Naive thymus-derived CD4-positive, alpha-beta T cell (primary cell): ENCODE results near the gene NDUFS4. TPM values are rescaled to one million over a fixed set of nuclear protein-coding genes. Genes with fewer than 3 reads are reported as not detected.

ENCODE experiments used
- ATAC-seq: fragments of 150-1000 bp; cut with Tn5 transposase; 2 replicates; pipeline ENCODE4 v1.10.0; 2021; ENCODE audit warnings: mild to moderate bottlenecking, moderate library complexity
- CTCF ChIA-PET: fragments of 350-600 bp; sonication (Branson Sonifier 250); formaldehyde crosslinking; loops from one replicate; lab custom pipeline; 2021; ENCODE audit warnings: antibody characterized with exemption; lab: Charles Lee
- POLR2A ChIA-PET: fragments of 350-600 bp; sonication (Branson Sonifier 250); formaldehyde crosslinking; loops from one replicate; lab custom pipeline; 2021; ENCODE audit warnings: antibody characterized with exemption, inconsistent platforms; lab: Charles Lee
- DNase-seq, 9 donors: peaks; one replicate each; pipeline versions ENCODE4 v3.0.0 to v3.0.0-alpha.2; 2020 to 2022; ENCODE audit warnings: mixed read lengths in 1 of 9
- H3K27ac ChIP-seq: one replicate; pipeline ENCODE4 v1.7.0; 2013; ENCODE audit warnings: mild to moderate bottlenecking, low read depth, low read length, moderate library complexity
- H3K27me3 ChIP-seq, 2 donors: one replicate each; pipeline ENCODE4 v1.7.0; 2013; ENCODE audit warnings: low read length in 2 of 2, mild to moderate bottlenecking in 2 of 2, moderate library complexity in 2 of 2; ENCODE audit not compliant: control insufficient read depth in 2 of 2, insufficient read depth in 2 of 2
- H3K36me3 ChIP-seq, 3 experiments: 1 replicate in 2 of 3; 2 replicates in 1 of 3; pipeline ENCODE4 v1.7.0; 2013; ENCODE audit warnings: low read length in 3 of 3, mild to moderate bottlenecking in 3 of 3, moderate library complexity in 1 of 3; ENCODE audit not compliant: insufficient read depth in 3 of 3, control insufficient read depth in 2 of 3
- H3K4me1 ChIP-seq, 2 donors: one replicate each; pipeline ENCODE4 v1.7.0; 2013; ENCODE audit warnings: low read length in 2 of 2, mild to moderate bottlenecking in 2 of 2, moderate library complexity in 1 of 2; ENCODE audit not compliant: control insufficient read depth in 2 of 2, insufficient read depth in 2 of 2
- H3K4me3 ChIP-seq: 2 replicates; pipeline ENCODE4 v1.7.0; 2013; ENCODE audit warnings: mild to moderate bottlenecking, low read length
- H3K9me3 ChIP-seq, 3 experiments: 1 replicate in 2 of 3; 2 replicates in 1 of 3; pipeline ENCODE4 v1.7.0; 2013; ENCODE audit warnings: low read length in 3 of 3; ENCODE audit not compliant: control insufficient read depth in 2 of 3
- H3K27ac Mint-ChIP-seq, 9 donors: one replicate each; pipeline ENCODE4 v1.8.0; 2020 to 2022; ENCODE audit warnings: mixed read lengths in 9 of 9, mild to moderate bottlenecking in 8 of 9, moderate library complexity in 5 of 9, inconsistent platforms in 2 of 9
- H3K27me3 Mint-ChIP-seq, 5 donors: one replicate each; pipeline ENCODE4 v1.8.0; 2021 to 2022; ENCODE audit warnings: mixed read lengths in 5 of 5, mild to moderate bottlenecking in 1 of 5
- H3K36me3 Mint-ChIP-seq, 5 donors: one replicate each; pipeline ENCODE4 v1.8.0; 2020 to 2022; ENCODE audit warnings: mixed read lengths in 5 of 5, mild to moderate bottlenecking in 3 of 5, inconsistent platforms in 1 of 5
- H3K4me1 Mint-ChIP-seq, 7 donors: one replicate each; pipeline ENCODE4 v1.8.0; 2020 to 2022; ENCODE audit warnings: mixed read lengths in 7 of 7, mild to moderate bottlenecking in 3 of 7, inconsistent platforms in 1 of 7
- H3K4me3 Mint-ChIP-seq, 10 donors: one replicate each; pipeline ENCODE4 v1.8.0; 2020 to 2022; ENCODE audit warnings: mild to moderate bottlenecking in 10 of 10, mixed read lengths in 10 of 10, moderate library complexity in 6 of 10, inconsistent platforms in 2 of 10
- H3K9me3 Mint-ChIP-seq, 11 donors: one replicate each; pipeline ENCODE4 v1.8.0; 2020 to 2022; ENCODE audit warnings: mixed read lengths in 11 of 11, mild to moderate bottlenecking in 4 of 11, inconsistent platforms in 1 of 11, moderate library complexity in 1 of 11
- intact Hi-C, 2 donors: fragments of 100-400 bp; cut with micrococcal nuclease; formaldehyde crosslinking; loops; one replicate each; pipeline ENCODE4 v1.15.1; 2023
- polyA plus RNA-seq, 2 donors: library from polyadenylated mRNA; unstranded; fragments of 300-500 nt; fragmentation: Illumina TruSeq; gene quantifications; one replicate each; pipeline ENCODE4 v1.2.3, GENCODE V29; 2021
- total RNA-seq, 6 experiments: library from RNA in 5 of 6; stranded (reverse) in 5 of 6; gene quantifications; 1 replicate in 5 of 6; 2 replicates in 1 of 6; pipeline ENCODE4 v1.2.3 and lab custom pipeline; 2021 to 2026

Gene NDUFS4
- total and polyA plus RNA-seq, 7 experiments from 2014 or later: 23.4 to 117 (median 38.5) TPM

GRCh38 chr5:53712327-53712726 is 151.9 kb downstream of the NDUFS4 start:
- H3K4me3 Mint-ChIP-seq: no peak overlapping the region

GRCh38 chr5:53713978-53714666 is 153.7 kb downstream of the NDUFS4 start:
- Mint-ChIP-seq H3K4me1 (peaks cover 0 to 2% (median 0%) of the 10 kb centered on the region in 7 donors), H3K27me3 (peaks cover 0 to 14% (median 4%) of the 10 kb centered on the region in 5 donors), H3K27ac (no peak overlapping the region), H3K9me3 (peaks cover 21 to 79% (median 42%) of the 10 kb centered on the region in 11 donors), H3K36me3 (peaks cover 2 to 16% (median 13%) of the 10 kb centered on the region in 5 donors), H3K4me3 (no peak overlapping the region)
- peaks cover 0 to 4% (median 0%) of the 10 kb centered on the region in 3 experiments for H3K9me3 ChIP-seq
- ATAC-seq: no peak
- ChIA-PET CTCF (no interaction called here), POLR2A (no interaction called here)
- no peak for DNase-seq
- H3K27me3 ChIP-seq: no peaks in the 10 kb centered on the region
- H3K27ac ChIP-seq: no peak overlapping the region
- H3K4me1 ChIP-seq: no peaks in the 10 kb centered on the region
- intact Hi-C loops: no loop called here
- H3K36me3 ChIP-seq: no peaks in the 10 kb centered on the region
- H3K4me3 ChIP-seq: no peak overlapping the region

More at GRCh38 chr5:53712327-53712726, 151.9 kb downstream of the NDUFS4 start:
- no peaks in the 10 kb centered on the region for H3K27me3 ChIP-seq
- intact Hi-C loops: no loop called here
- H3K4me1 ChIP-seq: no peaks in the 10 kb centered on the region
- H3K36me3 Mint-ChIP-seq: peaks cover 2 to 17% (median 13%) of the 10 kb centered on the region in 5 donors
- no peaks in the 10 kb centered on the region for H3K36me3 ChIP-seq
- ChIA-PET CTCF (no interaction called here), POLR2A (no interaction called here)
- peaks cover 0 to 2% (median 0%) of the 10 kb centered on the region in 7 donors for H3K4me1 Mint-ChIP-seq
- peaks cover 20 to 79% (median 47%) of the 10 kb centered on the region in 11 donors for H3K9me3 Mint-ChIP-seq
- ATAC-seq (no peak), DNase-seq (no peak)
- H3K27ac Mint-ChIP-seq: no peak overlapping the region
- no peak overlapping the region for H3K27ac ChIP-seq
- H3K4me3 ChIP-seq: no peak overlapping the region
- H3K9me3 ChIP-seq: peaks cover 0 to 4% (median 0%) of the 10 kb centered on the region in 3 experiments
- peaks cover 0 to 22% (median 4%) of the 10 kb centered on the region in 5 donors for H3K27me3 Mint-ChIP-seq

- Histone ChIP-seq H3K36me3 (no peaks in the 10 kb centered on the region), H3K4me3 (no peak overlapping the region), H3K9me3 (peaks cover 0 to 4% (median 0%) of the 10 kb centered on the region in 3 experiments), H3K27me3 (no peaks in the 10 kb centered on the region), H3K27ac (no peak overlapping the region), H3K4me1 (no peaks in the 10 kb centered on the region)
- no peak overlapping the region for H3K4me3 Mint-ChIP-seq
- peaks cover 0 to 14% (median 3%) of the 10 kb centered on the region in 5 donors for H3K27me3 Mint-ChIP-seq
- H3K27ac Mint-ChIP-seq: no peak overlapping the region
- H3K9me3 Mint-ChIP-seq: peaks cover 19 to 79% (median 39%) of the 10 kb centered on the region in 11 donors
- DNase-seq (no peak), ATAC-seq (no peak)
- peaks cover 0 to 2% (median 0%) of the 10 kb centered on the region in 7 donors for H3K4me1 Mint-ChIP-seq
- ChIA-PET CTCF (no interaction called here), POLR2A (no interaction called here)
- peaks cover 2 to 15% (median 10%) of the 10 kb centered on the region in 5 donors for H3K36me3 Mint-ChIP-seq
- intact Hi-C loops: no loop called here
Observed at GRCh38 chr5:53714667-53715010, 154.2 kb downstream of the NDUFS4 start.

GRCh38 chr5:53726121-53726520 is 165.7 kb downstream of the NDUFS4 start:
- Histone ChIP-seq H3K27me3 (no peaks in the 10 kb centered on the region), H3K27ac (no peak overlapping the region), H3K4me3 (no peak overlapping the region), H3K36me3 (no peaks in the 10 kb centered on the region), H3K4me1 (no peaks in the 10 kb centered on the region), H3K9me3 (no peaks in the 10 kb centered on the region)
- POLR2A ChIA-PET: no interaction called here
- Mint-ChIP-seq H3K27me3 (peaks cover 0 to 13% (median 0%) of the 10 kb centered on the region in 5 donors), H3K9me3 (peaks cover 3 to 51% (median 16%) of the 10 kb centered on the region in 11 donors), H3K4me1 (peaks cover 0 to 6% (median 0%) of the 10 kb centered on the region in 7 donors), H3K27ac (no peak overlapping the region), H3K4me3 (no peak overlapping the region), H3K36me3 (peaks cover 0 to 3% (median 0%) of the 10 kb centered on the region in 5 donors)
- CTCF ChIA-PET: no interaction called here
- DNase-seq (no peak), ATAC-seq (no peak)
- intact Hi-C loops: no loop called here

- H3K9me3 ChIP-seq: no peaks in the 10 kb centered on the region
- DNase-seq (no peak), ATAC-seq (no peak)
- no peaks in the 10 kb centered on the region for H3K4me1 ChIP-seq
- H3K4me3 ChIP-seq: no peak overlapping the region
- POLR2A ChIA-PET: no interaction called here
- Mint-ChIP-seq H3K27ac (no peak overlapping the region), H3K4me1 (peaks cover 0 to 8% (median 0%) of the 10 kb centered on the region in 7 donors), H3K4me3 (no peak overlapping the region), H3K9me3 (peaks cover 0 to 21% (median 6%) of the 10 kb centered on the region in 11 donors), H3K27me3 (peaks cover 0 to 15% (median 5%) of the 10 kb centered on the region in 5 donors), H3K36me3 (peaks cover 0 to 3% (median 0%) of the 10 kb centered on the region in 5 donors)
- CTCF ChIA-PET: no interaction called here
- no peak overlapping the region for H3K27ac ChIP-seq
- no peaks in the 10 kb centered on the region for H3K27me3 ChIP-seq
- intact Hi-C loops: no loop called here
- H3K36me3 ChIP-seq: no peaks in the 10 kb centered on the region
Observed at GRCh38 chr5:53730943-53731342, 170.5 kb downstream of the NDUFS4 start.

Other genes with a start within 250 kb of the NDUFS4 start
- 1 to 10 TPM in 2 of 5 experiments, under 1 TPM in 2, not detected in 1; 0.34 to 1.1 (median 1.0) TPM for gene FST, start 80.0 kb upstream of the NDUFS4 start, total RNA-seq
- 1 to 10 TPM in 1 of 2 donors, under 1 TPM in 1; 0.55 to 1.9 TPM for gene FST, start 80.0 kb upstream of the NDUFS4 start, polyA plus RNA-seq